H1 (cell line): ENCODE measurements around the gene LTBP1. TPM values are rescaled to one million over a fixed set of nuclear protein-coding genes. Genes with fewer than 3 reads are reported as not detected.

Source experiments
- CTCF ChIA-PET: fragments of 300-600 bp; sonication (Branson Sonifier 250); formaldehyde crosslinking; loops from one replicate; lab custom pipeline; 2021; ENCODE audit not compliant: partially characterized antibody; lab: Charles Lee
- POLR2A ChIA-PET: fragments of 300-600 bp; sonication (Branson Sonifier 250); formaldehyde crosslinking; loops from one replicate; lab custom pipeline; 2021; ENCODE audit warnings: inconsistent platforms; ENCODE audit not compliant: partially characterized antibody; lab: Charles Lee
- DNase-seq, 2 experiments: peaks; one replicate each; pipeline versions ENCODE4 v3.0.0 to v3.0.0-alpha.2; 2010 to 2022; ENCODE audit warnings: low spot score in 2 of 2, low read depth in 1 of 2, mixed read lengths in 1 of 2
- FAIRE-seq: peaks from 2 replicates; lab custom pipeline; 2011; peaks lifted over from hg19 to GRCh38; lab: Jason Lieb, UNC
- H2AFZ ChIP-seq: 2 replicates; pipeline ENCODE4 v1.8.1; 2012; ENCODE audit warnings: low read length, inconsistent platforms
- H2AK5ac ChIP-seq: 2 replicates; pipeline ENCODE4 v1.6.1; 2013; ENCODE audit warnings: low read depth, low read length
- H2BK120ac ChIP-seq: replicated peaks from 2 replicates; pipeline ENCODE3; 2013; ENCODE audit warnings: low read depth, low read length, inconsistent platforms
- H2BK12ac ChIP-seq: 2 replicates; pipeline ENCODE4 v1.6.1; 2013; ENCODE audit warnings: low read depth, low read length
- H2BK15ac ChIP-seq: 2 replicates; pipeline ENCODE4 v1.6.1; 2013; ENCODE audit warnings: low read length
- H2BK20ac ChIP-seq: 2 replicates; pipeline ENCODE4 v1.6.1; 2013; ENCODE audit warnings: low read length
- H2BK5ac ChIP-seq: 2 replicates; pipeline ENCODE4 v1.6.1; 2013; ENCODE audit warnings: low read depth, low read length
- H3K14ac ChIP-seq: 2 replicates; pipeline ENCODE4 v1.6.1; 2013; ENCODE audit warnings: inconsistent platforms; ENCODE audit not compliant: insufficient read length
- H3K18ac ChIP-seq: 2 replicates; pipeline ENCODE4 v1.6.1; 2013; ENCODE audit warnings: low read length; ENCODE audit errors: extremely low read depth
- H3K23ac ChIP-seq: 2 replicates; pipeline ENCODE4 v1.6.1; 2013; ENCODE audit warnings: inconsistent platforms; ENCODE audit not compliant: insufficient read length
- H3K23me2 ChIP-seq: 2 replicates; pipeline ENCODE4 v1.6.1; 2013; ENCODE audit warnings: low read depth, low read length
- H3K27ac ChIP-seq: 2 replicates; pipeline ENCODE4 v1.6.1; 2011; ENCODE audit warnings: low read depth, low read length, inconsistent platforms
- H3K27me3 ChIP-seq, 4 experiments: replicated peaks in 1 of 4; 1 replicate in 1 of 4; 2 replicates in 3 of 4; pipeline versions ENCODE4 v1.6.1 to v1.8.1; 2011 to 2013; ENCODE audit warnings: low read length in 3 of 4, mild to moderate bottlenecking in 3 of 4, inconsistent platforms in 2 of 4, mixed read lengths in 2 of 4, moderate library complexity in 1 of 4; ENCODE audit not compliant: control insufficient read depth in 3 of 4, insufficient read depth in 3 of 4; ENCODE audit errors: extremely low read depth in 1 of 4
- H3K36me3 ChIP-seq, 4 experiments: 2 replicates each; pipeline versions ENCODE4 v1.6.1 to v1.8.1; 2011 to 2013; ENCODE audit warnings: mild to moderate bottlenecking in 4 of 4, low read length in 3 of 4, moderate library complexity in 2 of 4, control low read depth in 1 of 4, inconsistent platforms in 1 of 4; ENCODE audit not compliant: insufficient read depth in 4 of 4, control insufficient read depth in 2 of 4
- H3K4ac ChIP-seq: replicated peaks from 2 replicates; pipeline ENCODE3; 2013; ENCODE audit warnings: low read length, low read depth, mixed read lengths, inconsistent platforms; ENCODE audit not compliant: insufficient read length
- H3K4me1 ChIP-seq, 4 experiments: replicated peaks in 1 of 4; 1 replicate in 1 of 4; 2 replicates in 3 of 4; pipeline versions ENCODE4 v1.6.1 to v1.8.1; 2011 to 2013; ENCODE audit warnings: low read length in 3 of 4, inconsistent platforms in 2 of 4, mixed read lengths in 1 of 4; ENCODE audit not compliant: insufficient read depth in 4 of 4, control insufficient read depth in 3 of 4
- H3K4me2 ChIP-seq, 2 experiments: 2 replicates each; pipeline versions ENCODE4 v1.6.1 to v1.8.1; 2011 to 2013; ENCODE audit warnings: low read depth in 2 of 2, low read length in 2 of 2, control low read depth in 1 of 2, inconsistent platforms in 1 of 2, mild to moderate bottlenecking in 1 of 2; ENCODE audit not compliant: insufficient read depth in 1 of 2
- H3K4me3 ChIP-seq, 4 experiments: fragments of 200-600, 300-600 bp in 1 of 4; sonication (generic), shearing (Covaris generic), sonication (Bioruptor Twin) in 1 of 4; 2 replicates each; pipeline versions ENCODE4 v1.5.1 to v1.8.1; 2011 to 2016; ENCODE audit warnings: low read length in 4 of 4, low read depth in 3 of 4, control low read depth in 2 of 4, inconsistent platforms in 2 of 4, mild to moderate bottlenecking in 2 of 4, mixed read lengths in 1 of 4, moderate library complexity in 1 of 4; ENCODE audit not compliant: insufficient read depth in 2 of 4; ENCODE audit errors: extremely low read depth in 1 of 4
- H3K56ac ChIP-seq: replicated peaks from 2 replicates; pipeline ENCODE3; 2013; ENCODE audit warnings: low read depth, mild to moderate bottlenecking, mixed read lengths, low read length, inconsistent platforms; ENCODE audit not compliant: insufficient read length
- H3K79me1 ChIP-seq: 2 replicates; pipeline ENCODE4 v1.6.1; 2013; ENCODE audit warnings: low read depth, low read length, control low read depth
- H3K79me2 ChIP-seq, 2 experiments: 2 replicates each; pipeline versions ENCODE4 v1.6.1 to v1.8.1; 2012 to 2013; ENCODE audit warnings: low read length in 2 of 2, mild to moderate bottlenecking in 2 of 2, inconsistent platforms in 1 of 2; ENCODE audit not compliant: insufficient read depth in 2 of 2, control insufficient read depth in 1 of 2
- H3K9ac ChIP-seq, 4 experiments: replicated peaks in 1 of 4; 1 replicate in 1 of 4; 2 replicates in 3 of 4; pipeline versions ENCODE4 v1.6.1 to v1.8.1; 2011 to 2013; ENCODE audit warnings: low read depth in 3 of 4, low read length in 3 of 4, control low read depth in 2 of 4, mild to moderate bottlenecking in 2 of 4, moderate library complexity in 2 of 4, inconsistent platforms in 1 of 4; ENCODE audit errors: extremely low read depth in 1 of 4
- H3K9me3 ChIP-seq, 2 experiments: 2 replicates each; pipeline versions ENCODE4 v1.6.1 to v1.8.1; 2012 to 2013; ENCODE audit warnings: mild to moderate bottlenecking in 2 of 2, moderate library complexity in 2 of 2, control low read depth in 1 of 2, inconsistent platforms in 1 of 2, low read depth in 1 of 2, low read length in 1 of 2, mixed read lengths in 1 of 2; ENCODE audit not compliant: insufficient read depth in 2 of 2
- H4K20me1 ChIP-seq, 2 experiments: replicated peaks in 1 of 2; 2 replicates each; pipeline versions ENCODE3 to v1.8.1; 2011 to 2013; ENCODE audit warnings: inconsistent platforms in 2 of 2, low read length in 2 of 2, mild to moderate bottlenecking in 1 of 2; ENCODE audit not compliant: insufficient read depth in 2 of 2, control insufficient read depth in 1 of 2
- H4K5ac ChIP-seq: 2 replicates; pipeline ENCODE4 v1.6.1; 2013; ENCODE audit warnings: low read length, low read depth, mixed read lengths, inconsistent platforms; ENCODE audit not compliant: insufficient read length
- H4K8ac ChIP-seq: 2 replicates; pipeline ENCODE4 v1.8.0; 2013; ENCODE audit warnings: mild to moderate bottlenecking, moderate library complexity, low read length, inconsistent platforms; ENCODE audit not compliant: insufficient read depth; ENCODE audit errors: extremely low read depth
- H4K91ac ChIP-seq: replicated peaks from 2 replicates; pipeline ENCODE3; 2013; ENCODE audit warnings: low read length, mixed read lengths, inconsistent platforms; ENCODE audit not compliant: insufficient read length
- BRCA1 ChIP-seq: IDR thresholded peaks from 2 replicates; pipeline ENCODE4 v1.6.1; 2012; ENCODE audit warnings: low read depth, low read length, improper control_type of control experiment
- CTCF ChIP-seq, 3 experiments: IDR thresholded peaks; 1 replicate in 2 of 3; 2 replicates in 1 of 3; pipeline versions ENCODE4 v1.5.1 to v1.6.1; 2011; ENCODE audit warnings: low read length in 3 of 3, mild to moderate bottlenecking in 3 of 3, inconsistent platforms in 2 of 3, low read depth in 1 of 3, moderate library complexity in 1 of 3; ENCODE audit not compliant: insufficient read depth in 1 of 3; ENCODE audit errors: control extremely low read depth in 1 of 3
- POLR2A ChIP-seq, 2 experiments: IDR thresholded peaks; 1 replicate in 1 of 2; 2 replicates in 1 of 2; pipeline ENCODE4 v1.6.1; 2011; ENCODE audit warnings: low read depth in 2 of 2, low read length in 2 of 2, mild to moderate bottlenecking in 2 of 2; ENCODE audit errors: control extremely low read depth in 1 of 2
- RNF2 ChIP-seq: fragments of 200-900, 300-1000 bp; sonication (generic); IDR thresholded peaks from 2 replicates; pipeline ENCODE4 v1.7.1; 2016; ENCODE audit warnings: borderline replicate concordance, low read depth, mild to moderate bottlenecking, antibody characterized with exemption, low read length; ENCODE audit not compliant: poor library complexity, severe bottlenecking; ENCODE audit errors: missing control alignments
- SIRT6 ChIP-seq: IDR thresholded peaks from one replicate; pipeline ENCODE4 v1.7.1; 2012; ENCODE audit warnings: low read length, inconsistent platforms
- TBP ChIP-seq: IDR thresholded peaks from 2 replicates; pipeline ENCODE4 v1.6.1; 2011; ENCODE audit warnings: low read depth, low read length, improper control_type of control experiment
- WGBS, 2 experiments: shearing (Covaris generic) in 1 of 2; methylation state at CpG; one replicate each; pipeline versions ENCODE4 v1.1.6 to v1.1.7; 2013 to 2015; ENCODE audit warnings: low lambda C conversion rate in 2 of 2, mixed read lengths in 2 of 2, inconsistent platforms in 1 of 2, low coverage in 1 of 2, missing lambda C conversion rate in 1 of 2; ENCODE audit not compliant: insufficient replicate concordance in 2 of 2, insufficient coverage in 1 of 2, insufficient read length in 1 of 2; ENCODE audit errors: extremely low coverage in 1 of 2, missing lambda C conversion rate in 1 of 2; 5-methylcytosine and 5-hydroxymethylcytosine counted together
- polyA plus RNA-seq, 7 experiments: library from polyadenylated mRNA; depleted of rRNA in 3 of 7; stranded (reverse) in 5 of 7; unstranded in 2 of 7; fragments of >200 nt in 5 of 7; fragments of 200-250 nt in 2 of 7; gene quantifications; 1 replicate in 5 of 7; 2 replicates in 1 of 7; 4 replicates in 1 of 7; pipeline versions ENCODE4 v1.2.1 to v1.2.3, GENCODE V29; 2011 to 2013; ENCODE audit warnings: missing spikeins in 2 of 7, mixed read lengths in 2 of 7
- total RNA-seq: library from RNA; stranded (reverse); fragmentation: NEBNext Ultra II Directional; extraction: Animal tissue kit (Norgen Biotek cat#: 25700); gene quantifications from 2 replicates; pipeline ENCODE4 v1.2.1, GENCODE V29; 2021

Gene LTBP1
- total and polyA plus RNA-seq, 2 of the 8 experiments (the other 6 are each of a cell fraction or from before 2014, with no cell fraction given) = 15.4 to 24.7 TPM

DNA sequence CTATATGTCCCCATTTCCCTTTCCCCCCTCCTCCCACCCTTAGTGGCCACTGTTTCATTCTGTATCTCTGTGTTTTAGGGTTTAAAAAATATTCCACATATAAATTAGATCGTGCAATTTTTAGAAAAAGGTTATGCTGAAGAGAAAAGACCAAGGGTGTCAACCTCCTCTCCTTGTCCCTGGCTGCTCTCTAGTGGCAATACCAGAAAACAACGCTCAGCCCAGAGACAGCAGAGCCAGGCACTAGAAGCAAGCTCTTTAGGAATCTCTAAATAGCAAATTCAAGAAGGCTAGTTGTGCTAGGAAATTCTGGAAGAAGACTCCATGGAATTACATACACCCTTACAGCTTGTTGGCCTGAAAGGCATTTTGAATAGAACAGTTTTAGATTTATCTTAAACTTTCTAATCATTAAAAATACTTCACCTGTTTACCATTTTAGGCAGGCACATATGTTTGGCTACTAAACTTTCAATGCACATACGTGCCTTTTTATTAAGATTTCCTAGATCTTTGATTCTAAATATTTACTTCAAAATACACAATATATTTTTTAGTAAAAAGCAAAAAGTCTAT lies 494.6 kb downstream of the LTBP1 start:
- POLR2A ChIA-PET = no interaction called here
- Histone ChIP-seq H3K79me2 (no peaks in the 10 kb centered on the region), H3K4ac (no peak overlapping the region)
- TF ChIP-seq POLR2A (IDR thresholded peaks at IDR 0.05; ENCODE audit: control extremely low read depth in 1 of 2, low read depth in 2 of 2, low read length in 2 of 2) (no peak), BRCA1 (no peak), TBP (no peak), CTCF (IDR thresholded peaks at IDR 0.05; ENCODE audit: control extremely low read depth in 1 of 3, insufficient read depth in 1 of 3, low read depth in 1 of 3, low read length in 3 of 3) (peak; percentile 54 to 81 (median 80)), RNF2 (no peak), SIRT6 (no peak)

More for the DNA sequence above, 494.6 kb downstream of the LTBP1 start:
- Histone ChIP-seq H3K18ac (no peak overlapping the region), H3K14ac (no peak overlapping the region), H3K9ac (no peak overlapping the region), H3K4me1 (no peaks in the 10 kb centered on the region), H3K27ac (no peak overlapping the region), H3K36me3 (no peaks in the 10 kb centered on the region), H3K79me1 (no peaks in the 10 kb centered on the region), H3K9me3 (no peaks in the 10 kb centered on the region), H3K23ac (no peak overlapping the region), H4K5ac (no peak overlapping the region), H3K23me2 (no peaks in the 10 kb centered on the region), H4K91ac (no peak overlapping the region), H2BK120ac (no peak overlapping the region), H4K8ac (no peak overlapping the region), H2BK5ac (no peak overlapping the region), H3K56ac (no peak overlapping the region), H3K4me2 (no peak overlapping the region), H2AFZ (no peak overlapping the region), H4K20me1 (no peaks in the 10 kb centered on the region), H2AK5ac (no peak overlapping the region), H3K27me3 (no peaks in the 10 kb centered on the region), H2BK15ac (no peak overlapping the region), H2BK12ac (no peak overlapping the region), H3K4me3 (no peak overlapping the region), H2BK20ac (no peak overlapping the region)
- FAIRE-seq (peak; percentile 77), DNase-seq (peak in 1 of 2 experiments; percentile 9)
- 53% methylated on average over 3 of the region's 3 CpGs; no CpG with 5 or more reads in 1 of the 2 experiments for WGBS, 2 experiments
- CTCF ChIA-PET = interaction anchor here (0.6 to 1.7 kb wide), 33 partner anchors 9 to 705 kb away, joined by 3 to 8 read pairs (median 3); no protein-coding TSS in a partner anchor
